ENCODE results near the gene C19orf38. TPM values are rescaled to one million over a fixed set of nuclear protein-coding genes. Genes with fewer than 3 reads are reported as not detected.

The C19orf38 gene
- total RNA-seq, 2 experiments from 2014 or later, result 1.8 to 2.1 TPM

DNA sequence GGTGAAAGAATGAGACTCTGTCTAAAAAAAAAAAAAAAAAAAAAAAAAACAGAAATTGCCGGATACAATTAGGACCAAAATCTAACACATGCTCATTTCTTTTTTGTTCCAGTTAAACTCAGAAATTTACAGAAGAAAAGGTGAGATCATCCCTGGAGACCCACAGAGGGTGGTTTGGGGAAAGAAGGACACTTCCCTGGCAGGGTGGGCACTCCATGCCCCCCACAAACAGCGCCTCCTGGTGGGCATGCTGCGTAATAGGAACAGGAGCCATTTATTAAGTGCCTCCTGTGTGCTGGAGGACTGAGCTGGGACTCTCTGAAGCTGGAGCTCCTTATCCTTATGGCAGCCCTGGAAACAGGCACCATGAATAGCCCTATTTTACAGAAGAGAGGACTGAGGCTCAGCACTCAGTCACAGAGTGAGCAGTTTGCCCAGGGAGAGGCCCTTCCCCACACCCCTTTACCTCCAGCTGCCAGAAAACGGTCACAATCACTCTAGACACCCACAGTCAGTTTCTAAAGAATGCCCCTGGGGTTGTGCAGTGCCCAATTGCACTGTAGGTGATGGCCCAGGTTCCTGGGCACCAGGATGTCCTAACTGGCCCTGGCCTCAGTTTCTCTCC is 10.1 kb downstream of the C19orf38 start:
- Mint-ChIP-seq H3K4me1 (ENCODE audit: low read depth) (no peaks in the 10 kb centered on the region), H3K27ac (no peak overlapping the region), H3K9me3 (no peaks in the 10 kb centered on the region), H3K36me3 (ENCODE audit: low read depth) (no peaks in the 10 kb centered on the region), H3K4me3 (no peak overlapping the region), H3K27me3 (no peaks in the 10 kb centered on the region)
- no peak overlapping the region for H3K4me3 ChIP-seq (ENCODE audit: low read length)
- H3K27me3 ChIP-seq (ENCODE audit: control insufficient read depth in 1 of 2, insufficient read depth in 2 of 2, low read length in 2 of 2), result no peaks in the 10 kb centered on the region
- no peaks in the 10 kb centered on the region for H3K4me1 ChIP-seq (ENCODE audit: insufficient read depth, low read length)
- H3K27ac ChIP-seq (ENCODE audit: low read depth in 1 of 2, low read length in 2 of 2), result no peak overlapping the region
- H3K36me3 ChIP-seq (ENCODE audit: insufficient read depth, low read length), result no peaks in the 10 kb centered on the region
- ChIA-PET POLR2A (no interaction called here), CTCF (interaction anchor here (0.5 to 1.3 kb wide), 7 partner anchors 30 to 1305 kb away, joined by 3 to 4 read pairs (median 3); partner anchors contain the start of gene DNM2)
- intact Hi-C loops (cut with DNase I, micrococcal nuclease), result no loop called here
- ATAC-seq (ENCODE audit: poor library complexity) (no peak), DNase-seq (peak in 4 of 14 experiments; percentile 9 to 56 (median 37))
- no peaks in the 10 kb centered on the region for H3K9me3 ChIP-seq (ENCODE audit: control insufficient read depth in 1 of 2, insufficient read depth in 1 of 2, low read length in 2 of 2)
- peak; percentile 44 for TF ChIP-seq CTCF (IDR thresholded peaks at IDR 0.05)

- Histone ChIP-seq H3K36me3 (ENCODE audit: insufficient read depth, low read length) (no peaks in the 10 kb centered on the region), H3K9me3 (ENCODE audit: control insufficient read depth in 1 of 2, insufficient read depth in 1 of 2, low read length in 2 of 2) (no peaks in the 10 kb centered on the region), H3K4me1 (ENCODE audit: insufficient read depth, low read length) (peaks cover 9% of the 10 kb centered on the region), H3K4me3 (ENCODE audit: low read length) (no peak overlapping the region), H3K27me3 (ENCODE audit: control insufficient read depth in 1 of 2, insufficient read depth in 2 of 2, low read length in 2 of 2) (no peaks in the 10 kb centered on the region), H3K27ac (ENCODE audit: low read depth in 1 of 2, low read length in 2 of 2) (no peak overlapping the region)
- H3K4me3 Mint-ChIP-seq, result no peak overlapping the region
- H3K27me3 Mint-ChIP-seq, result no peaks in the 10 kb centered on the region
- H3K9me3 Mint-ChIP-seq, result no peaks in the 10 kb centered on the region
- CTCF ChIA-PET, result interaction anchor here (0.7 kb wide), 1 partner anchor 391 kb away, joined by 3 read pairs; no protein-coding TSS in a partner anchor
- POLR2A ChIA-PET, result no interaction called here
- ATAC-seq (ENCODE audit: poor library complexity) (peak; percentile 35), DNase-seq (peak in 6 of 14 experiments; percentile 16 to 67 (median 35))
- H3K36me3 Mint-ChIP-seq (ENCODE audit: low read depth), result no peaks in the 10 kb centered on the region
- TF ChIP-seq CTCF (IDR thresholded peaks at IDR 0.05), result peak; percentile 53
- peaks cover 7% of the 10 kb centered on the region for H3K4me1 Mint-ChIP-seq (ENCODE audit: low read depth)
- intact Hi-C loops (cut with DNase I, micrococcal nuclease), result loop anchor here in 1 of 2 experiments (5.0 kb wide), 2 partner anchors 94 to 159 kb away; partner anchors contain the start of gene QTRT1
- no peak overlapping the region for H3K27ac Mint-ChIP-seq
Measured at GRCh38 chr19:10861103-10861651, 13.0 kb downstream of the C19orf38 start.

DNA sequence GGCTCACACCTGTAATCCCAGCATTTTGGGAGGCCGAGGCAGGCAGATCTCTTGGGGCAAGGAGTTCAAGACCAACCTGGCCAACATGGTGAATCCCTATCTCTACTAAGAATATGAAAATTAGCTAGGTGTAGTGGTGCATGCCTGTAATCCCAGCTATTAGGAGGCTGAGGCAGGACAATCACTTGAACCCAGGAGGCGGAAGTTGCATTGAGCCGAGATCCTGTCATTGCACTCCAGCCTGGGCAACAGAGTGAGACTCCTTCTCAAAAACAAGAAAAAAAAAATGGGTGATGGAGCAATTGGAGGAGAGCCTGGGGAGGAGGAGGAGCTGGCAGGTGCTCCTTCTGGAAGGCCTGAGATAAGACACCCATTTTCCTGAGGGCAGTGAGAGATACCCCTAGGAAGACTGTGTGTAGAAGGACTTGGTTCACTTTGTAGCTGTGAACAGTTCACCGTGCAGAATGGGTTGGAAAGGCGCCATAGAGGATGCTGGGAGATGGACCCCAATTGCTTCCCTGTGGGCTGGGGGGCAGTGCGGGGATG is 14.4 kb downstream of the C19orf38 start:
- no peaks in the 10 kb centered on the region for H3K9me3 Mint-ChIP-seq
- H3K36me3 Mint-ChIP-seq (ENCODE audit: low read depth), result no peaks in the 10 kb centered on the region
- H3K27ac Mint-ChIP-seq, result no peak overlapping the region
- Histone ChIP-seq H3K4me3 (ENCODE audit: low read length) (no peak overlapping the region), H3K4me1 (ENCODE audit: insufficient read depth, low read length) (peaks cover 9% of the 10 kb centered on the region), H3K9me3 (ENCODE audit: control insufficient read depth in 1 of 2, insufficient read depth in 1 of 2, low read length in 2 of 2) (no peaks in the 10 kb centered on the region), H3K27ac (ENCODE audit: low read depth in 1 of 2, low read length in 2 of 2) (no peak overlapping the region), H3K27me3 (ENCODE audit: control insufficient read depth in 1 of 2, insufficient read depth in 2 of 2, low read length in 2 of 2) (no peaks in the 10 kb centered on the region), H3K36me3 (ENCODE audit: insufficient read depth, low read length) (no peaks in the 10 kb centered on the region)
- H3K4me1 Mint-ChIP-seq (ENCODE audit: low read depth), result peaks cover 7% of the 10 kb centered on the region
- intact Hi-C loops (cut with DNase I, micrococcal nuclease), result loop anchor here in 1 of 2 experiments (5.0 kb wide), 2 partner anchors 95 to 160 kb away; partner anchors contain the start of gene QTRT1
- H3K27me3 Mint-ChIP-seq, result no peaks in the 10 kb centered on the region
- DNase-seq (no peak), ATAC-seq (ENCODE audit: poor library complexity) (no peak)
- no peak overlapping the region for H3K4me3 Mint-ChIP-seq
- ChIA-PET POLR2A (interaction anchor here (2.7 kb wide), 1 partner anchor 145 kb away, joined by 29 read pairs; the partner anchor contains the start of gene DNM2), CTCF (no interaction called here)
- no peak for TF ChIP-seq CTCF (IDR thresholded peaks at IDR 0.05)
